ENCODE results near the gene SIRT3. TPM values are rescaled to one million over a fixed set of nuclear protein-coding genes. Genes with fewer than 3 reads are reported as not detected.

SIRT3 gene
- total RNA-seq, 1 experiment from 2014 or later = 13.9 TPM

- no peak overlapping the region for H3K27ac ChIP-seq (ENCODE audit: insufficient read length, low read depth, low read length)
- no peak overlapping the region for H3K18ac ChIP-seq (ENCODE audit: insufficient read length, low read depth, low read length)
- no peak overlapping the region for H2AK5ac ChIP-seq (ENCODE audit: insufficient read length, low read length)
- no peak overlapping the region for H3K4ac ChIP-seq (ENCODE audit: low read depth, low read length)
- no peaks in the 10 kb centered on the region for H3K79me2 ChIP-seq (ENCODE audit: insufficient read depth, low read length)
- no peak overlapping the region for H4K91ac ChIP-seq (ENCODE audit: insufficient read length, low read depth, low read length)
- H2AFZ ChIP-seq (ENCODE audit: low read length) = no peak overlapping the region
- H3K36me3 Mint-ChIP-seq (ENCODE audit: insufficient read depth in 1 of 3, low read depth in 3 of 3) = peaks cover 0 to 5% (median 4%) of the 10 kb centered on the region in 3 experiments; a peak in 3 of 7 replicates
- no peak overlapping the region for H3T11ph ChIP-seq (ENCODE audit: low read length)
- no peak overlapping the region for H2BK15ac ChIP-seq (ENCODE audit: low read depth, low read length)
- no peak overlapping the region for H2BK20ac ChIP-seq (ENCODE audit: low read depth, low read length, poor library complexity, severe bottlenecking)
- H3K23me2 ChIP-seq (ENCODE audit: insufficient read length, low read depth, low read length, poor library complexity, severe bottlenecking) = no peaks in the 10 kb centered on the region
- no peak overlapping the region for H2BK120ac ChIP-seq (ENCODE audit: low read depth, low read length, poor library complexity, severe bottlenecking)
- H3K9me3 Mint-ChIP-seq = no peaks in the 10 kb centered on the region
- no peak overlapping the region for H3K4me3 Mint-ChIP-seq
- H2BK12ac ChIP-seq (ENCODE audit: insufficient read length, low read depth, low read length) = no peak overlapping the region
- no peak overlapping the region for H4K5ac ChIP-seq (ENCODE audit: insufficient read length, low read depth, low read length)
- no peaks in the 10 kb centered on the region for H3K4me1 Mint-ChIP-seq
- H3K23ac ChIP-seq (ENCODE audit: insufficient read length, low read depth, low read length) = no peak overlapping the region
- no peaks in the 10 kb centered on the region for H3K9me3 ChIP-seq (ENCODE audit: control insufficient read depth, low read depth, low read length)
- H3K27me3 Mint-ChIP-seq (ENCODE audit: low read depth) = peaks cover 1% of the 10 kb centered on the region; the same call in 1 of the 2 replicates
- no peak overlapping the region for H3K14ac ChIP-seq (ENCODE audit: insufficient read depth, low read length)
- H2BK5ac ChIP-seq (ENCODE audit: insufficient read length, low read length) = no peak overlapping the region
- H4K20me1 ChIP-seq (ENCODE audit: control insufficient read depth, insufficient read depth, insufficient read length) = no peaks in the 10 kb centered on the region
- no peak for TF ChIP-seq CTCF (conservative IDR thresholded peaks at IDR 0.05)
- H3K9ac ChIP-seq (ENCODE audit: extremely low read depth, insufficient read length, low read length) = no peak overlapping the region
- DNase-seq = no peak
- H3K4me1 ChIP-seq (ENCODE audit: insufficient read depth, low read length) = no peaks in the 10 kb centered on the region
- no peak overlapping the region for H3K56ac ChIP-seq (ENCODE audit: insufficient read length, low read depth, low read length)
- no peak overlapping the region for H3K4me2 ChIP-seq (ENCODE audit: insufficient read depth, insufficient read length, low read length)
- no peaks in the 10 kb centered on the region for H3K79me1 ChIP-seq (ENCODE audit: insufficient read depth, low read depth, low read length, poor library complexity, severe bottlenecking)
- no peak overlapping the region for H4K8ac ChIP-seq (replicated peaks; ENCODE audit: insufficient read length, low read depth, low read length)
- no peak overlapping the region for H3K27ac Mint-ChIP-seq
- WGBS (ENCODE audit: extremely low coverage, insufficient read length, low lambda C conversion rate) = no CpG with 5 or more reads among the region's 7 CpGs
- no peaks in the 10 kb centered on the region for H3K27me3 ChIP-seq (ENCODE audit: insufficient read depth, low read length)
Observed at GRCh38 chr11:224424-224823, 11.7 kb downstream of the SIRT3 start.

Measured in H9 (cell line).